HG02588 (cell line): ENCODE measurements around the gene TIAM1.

Experiments
- ATAC-seq: cut with Tn5 transposase; IDR thresholded peaks from one replicate; pipeline ENCODE4 v1.9.1; 2021; ENCODE audit warnings: mild to moderate bottlenecking, moderate library complexity; ENCODE audit not compliant: unreplicated experiment

TIAM1 gene

GRCh38 chr21:31356440-31356839, 12.4 kb upstream of the TIAM1 start:
- ATAC-seq = no peak

GRCh38 chr21:31354604-31355443, 10.8 kb upstream of the TIAM1 start:
- ATAC-seq = no peak

GRCh38 chr21:31354122-31354521, 10.1 kb upstream of the TIAM1 start:
- ATAC-seq = no peak

GRCh38 chr21:31352836-31353235, 8.8 kb upstream of the TIAM1 start:
- ATAC-seq = no peak

- no peak for ATAC-seq
Measured at GRCh38 chr21:31351960-31352359, 7.9 kb upstream of the TIAM1 start.

- no peak for ATAC-seq
Measured at GRCh38 chr21:31351438-31351837, 7.4 kb upstream of the TIAM1 start.

- ATAC-seq = no peak
Measured at GRCh38 chr21:31349208-31349607, 5.1 kb upstream of the TIAM1 start.

GRCh38 chr21:31348188-31348587, 4.1 kb upstream of the TIAM1 start:
- ATAC-seq = no peak

GRCh38 chr21:31347435-31348032, 3.5 kb upstream of the TIAM1 start:
- ATAC-seq = no peak

- ATAC-seq = no peak
Measured at GRCh38 chr21:31346256-31346821, 2.3 kb upstream of the TIAM1 start.

- ATAC-seq = no peak
Measured at GRCh38 chr21:31345136-31345535, 1.1 kb upstream of the TIAM1 start.

- ATAC-seq = no peak
Measured at GRCh38 chr21:31343030-31343510, 991 bp downstream of the TIAM1 start.

GRCh38 chr21:31342348-31342747, 1.7 kb downstream of the TIAM1 start:
- no peak for ATAC-seq

- ATAC-seq = no peak
Measured at GRCh38 chr21:31340942-31341487, 3.0 kb downstream of the TIAM1 start.

GRCh38 chr21:31340514-31340913, 3.5 kb downstream of the TIAM1 start:
- ATAC-seq = no peak

GRCh38 chr21:31339721-31340120, 4.3 kb downstream of the TIAM1 start:
- no peak for ATAC-seq

- ATAC-seq = no peak
Measured at GRCh38 chr21:31338908-31339368, 5.1 kb downstream of the TIAM1 start.

GRCh38 chr21:31337996-31338907, 5.8 kb downstream of the TIAM1 start:
- no peak for ATAC-seq

GRCh38 chr21:31337086-31337485, 7.0 kb downstream of the TIAM1 start:
- ATAC-seq = no peak

- ATAC-seq = no peak
Measured at GRCh38 chr21:31336739-31337040, 7.4 kb downstream of the TIAM1 start.
